ENCODE results near the gene MAP2K1. TPM values are rescaled to one million over a fixed set of nuclear protein-coding genes. Genes with fewer than 3 reads are reported as not detected.

Gene MAP2K1
- total and polyA plus RNA-seq, 9 of the 15 experiments (the other 6 are each of a cell fraction or from before 2014, with no cell fraction given) = 7.5 to 58.3 (median 30.0) TPM

GRCh38 chr15:66474963-66475362 is 88.3 kb downstream of the MAP2K1 start:
- no peaks in the 10 kb centered on the region for H3K9me1 ChIP-seq (ENCODE audit: control insufficient read depth, insufficient read depth, low read length)
- no peaks in the 10 kb centered on the region for H3K27me3 ChIP-seq (ENCODE audit: control insufficient read depth in 2 of 2, insufficient read depth in 2 of 2, low read length in 2 of 2)
- no peaks in the 10 kb centered on the region for H3K79me2 ChIP-seq (ENCODE audit: control insufficient read depth, insufficient read depth, low read length)
- no TSS peak for BruUV-seq (replicated peaks)
- intact Hi-C loops (cut with micrococcal nuclease) = no loop called here
- no peaks in the 10 kb centered on the region for H3K4me1 ChIP-seq (replicated peaks in 1 of 2; ENCODE audit: control insufficient read depth in 2 of 2, insufficient read depth in 2 of 2, low read length in 2 of 2)
- H3K36me3 ChIP-seq (ENCODE audit: control insufficient read depth, insufficient read depth, low read length) = peaks cover 14% of the 10 kb centered on the region; the same call in 2 of the 3 replicates
- no peak for ATAC-seq
- H3K9ac ChIP-seq (ENCODE audit: insufficient read depth in 1 of 2, low read depth in 2 of 2, low read length in 2 of 2) = no peak overlapping the region
- H2AFZ ChIP-seq (ENCODE audit: low read depth, low read length) = no peak overlapping the region
- CTCF ChIA-PET (ENCODE audit: low intra/inter-chr PET ratio) = no interaction called here
- H3K4me2 ChIP-seq (ENCODE audit: insufficient read depth, low read length) = no peak overlapping the region
- no peak overlapping the region for H3K4me3 ChIP-seq
- TF ChIP-seq ZNF165 (CRISPR knock-in tag; IDR thresholded peaks at IDR 0.05; ENCODE audit: borderline replicate concordance) = no peak
- TF ChIP-seq HBP1 (CRISPR knock-in tag; IDR thresholded peaks at IDR 0.05) = no peak
- no peak for TF ChIP-seq ARNT (IDR thresholded peaks at IDR 0.05)
- no peak for TF ChIP-seq ZNF445 (CRISPR knock-in tag; IDR thresholded peaks at IDR 0.05; ENCODE audit: low read depth)
- no peak for TF ChIP-seq ARID2 (IDR thresholded peaks at IDR 0.05)
- WGBS (ENCODE audit: insufficient coverage, low coverage, missing lambda C conversion rate) = 81% methylated on average over 3 of the region's 3 CpGs
- in situ Hi-C loops (cut with MboI) = no loop called here
- no peaks in the 10 kb centered on the region for H3K9me3 ChIP-seq (replicated peaks; ENCODE audit: control insufficient read depth, insufficient read depth, low read depth, low read length)
- H4K20me1 ChIP-seq (replicated peaks; ENCODE audit: control insufficient read depth, insufficient read depth, low read length) = no peaks in the 10 kb centered on the region; the same call in 1 of the 2 replicates
- POLR2A ChIA-PET = interaction anchor here (0.6 to 3.5 kb wide), 6 partner anchors 14 to 1906 kb away, joined by 3 to 14 read pairs (median 4); no protein-coding TSS in a partner anchor
- no peak for DNase-seq (ENCODE audit: extremely low read depth in 1 of 4, low spot score in 3 of 4)
- H3K27ac ChIP-seq (ENCODE audit: extremely low read depth, low read depth, low read length) = no peak overlapping the region
- peak; percentile 19 for FAIRE-seq
